DMS53 (cell line): Measurements from ENCODE around the gene FOXB2.
"Not testable (repeated sequence)": the region's sequence is repeated elsewhere in the genome, so short reads cannot be mapped to it uniquely, and the experiment has no call there.

Source experiments
- DNase-seq: peaks from one replicate; lab custom pipeline; 2025; lab: John Stamatoyannopoulos, UW

The FOXB2 gene

GRCh38 chr9:77016121-77016525 is 3.3 kb upstream of the FOXB2 start:
- DNase-seq: peak; percentile 56

GRCh38 chr9:77016526-77017504 is 2.6 kb upstream of the FOXB2 start:
- DNase-seq: peak; percentile 43

GRCh38 chr9:77017505-77017894 is 2.0 kb upstream of the FOXB2 start:
- no peak for DNase-seq

- DNase-seq: peak; percentile 44
These were observed 1.1 kb upstream of the FOXB2 start for GRCh38 chr9:77018058-77018968.

- no peak for DNase-seq
These were observed 553 bp upstream of the FOXB2 start for GRCh38 chr9:77018969-77019235.

GRCh38 chr9:77019926-77020412 is 514 bp downstream of the FOXB2 start:
- DNase-seq: peak; percentile 33

GRCh38 chr9:77020413-77021290 is 1.2 kb downstream of the FOXB2 start:
- DNase-seq: peak; percentile 54

GRCh38 chr9:77021291-77021894 is 1.9 kb downstream of the FOXB2 start:
- DNase-seq: peak; percentile 53

GRCh38 chr9:77021922-77022782 is 2.7 kb downstream of the FOXB2 start:
- DNase-seq: peak; percentile 35

GRCh38 chr9:77022783-77023440 is 3.5 kb downstream of the FOXB2 start:
- peak; percentile 41 for DNase-seq

GRCh38 chr9:77023726-77024125 is 4.3 kb downstream of the FOXB2 start:
- no peak for DNase-seq

- no peak for DNase-seq
These were observed 5.5 kb downstream of the FOXB2 start for GRCh38 chr9:77024776-77025545.

GRCh38 chr9:77028478-77028877 is 9.0 kb downstream of the FOXB2 start:
- no peak for DNase-seq

- no peak for DNase-seq
These were observed 10.6 kb downstream of the FOXB2 start for GRCh38 chr9:77030045-77030444.

GRCh38 chr9:77038281-77039036 is 19.0 kb downstream of the FOXB2 start:
- peak; percentile 55 for DNase-seq

- no peak for DNase-seq
These were observed 20.9 kb downstream of the FOXB2 start for GRCh38 chr9:77040340-77040739.

- DNase-seq: not testable (repeated sequence)
These were observed 24.3 kb downstream of the FOXB2 start for GRCh38 chr9:77043743-77044142.

- not testable (repeated sequence) for DNase-seq
These were observed 41.2 kb downstream of the FOXB2 start for GRCh38 chr9:77060681-77061080.
